GM12865 (cell line): ENCODE measurements around the gene MOV10L1.

ENCODE experiments used
- DNase-seq: peaks from one replicate; pipeline ENCODE4 v3.0.0; 2010; ENCODE audit warnings: low read depth
- H3K4me3 ChIP-seq: 2 replicates; pipeline ENCODE4 v1.5.1; 2011; ENCODE audit warnings: mild to moderate bottlenecking, low read depth, low read length, control low read depth
- CTCF ChIP-seq: IDR thresholded peaks from 2 replicates; pipeline ENCODE4 v1.5.1; 2011; ENCODE audit warnings: low read length, control low read depth, low read depth, inconsistent platforms; ENCODE audit not compliant: insufficient read depth; ENCODE audit errors: missing control alignments

The MOV10L1 gene

GRCh38 chr22:50178871-50179869, 89.4 kb downstream of the MOV10L1 start:
- no peak for TF ChIP-seq CTCF
- H3K4me3 ChIP-seq = no peak overlapping the region

GRCh38 chr22:50179937-50180726, 90.3 kb downstream of the MOV10L1 start:
- no peak overlapping the region for H3K4me3 ChIP-seq
- DNase-seq = no peak
- no peak for TF ChIP-seq CTCF

More at GRCh38 chr22:50178871-50179869, 89.4 kb downstream of the MOV10L1 start:
- DNase-seq = no peak

- no peak for TF ChIP-seq CTCF
- no peak overlapping the region for H3K4me3 ChIP-seq
- DNase-seq = no peak
Measured at GRCh38 chr22:50180727-50181521, 91.1 kb downstream of the MOV10L1 start.

- no peak for DNase-seq
- no peak overlapping the region for H3K4me3 ChIP-seq
- no peak for TF ChIP-seq CTCF
Measured at GRCh38 chr22:50182176-50183081, 92.6 kb downstream of the MOV10L1 start.

GRCh38 chr22:50183141-50183971, 93.5 kb downstream of the MOV10L1 start:
- no peak overlapping the region for H3K4me3 ChIP-seq
- no peak for TF ChIP-seq CTCF
- DNase-seq = no peak
